AG04450 (cell line): ENCODE measurements around the gene RNASEH1. TPM values are rescaled to one million over a fixed set of nuclear protein-coding genes. Genes with fewer than 3 reads are reported as not detected.
A peak's percentile ranks its signal among the peaks of the same experiment; 100 is the strongest.
"Not testable (repeated sequence)": the region's sequence is repeated elsewhere in the genome, so short reads cannot be mapped to it uniquely, and the experiment has no call there.

Source experiments
- CTCF ChIA-PET: fragments of 300-600, 350-600 bp; formaldehyde crosslinking; extraction: SDS; loops from one replicate; lab custom pipeline; 2022; ENCODE audit warnings: antibody characterized with exemption, inconsistent platforms; lab: Charles Lee
- POLR2A ChIA-PET: fragments of 350-600 bp; formaldehyde crosslinking; extraction: SDS; loops from one replicate; lab custom pipeline; 2021; ENCODE audit warnings: antibody characterized with exemption, inconsistent platforms; lab: Yijun Ruan, JAX
- DNase-seq: peaks from one replicate; pipeline ENCODE4 v3.0.0-alpha.2; 2011; ENCODE audit warnings: low read depth, low spot score
- H3K27ac ChIP-seq: one replicate; pipeline ENCODE4 v1.5.1; 2012; ENCODE audit warnings: low read depth, low read length, control low read depth
- H3K27me3 ChIP-seq: one replicate; pipeline ENCODE4 v1.6.0; 2012; ENCODE audit warnings: low read length; ENCODE audit not compliant: control insufficient read depth, insufficient read depth
- H3K4me3 ChIP-seq: 2 replicates; pipeline ENCODE4 v1.5.1; 2011; ENCODE audit warnings: mild to moderate bottlenecking, low read depth, low read length, control low read depth
- H3K9me3 ChIP-seq: 2 replicates; pipeline ENCODE4 v1.5.1; 2012; ENCODE audit warnings: low read length; ENCODE audit not compliant: control insufficient read depth, insufficient read depth
- CTCF ChIP-seq: IDR thresholded peaks from 2 replicates; pipeline ENCODE4 v1.5.1; 2011; ENCODE audit warnings: low read depth, low read length, control low read depth, inconsistent platforms
- polyA plus RNA-seq: library from polyadenylated mRNA; depleted of rRNA; stranded (reverse); fragments of >200 nt; gene quantifications from 2 replicates; pipeline ENCODE4 v1.2.3, GENCODE V29; 2011

Gene RNASEH1
- polyA plus RNA-seq, 1 experiment, result 26.2 TPM

GRCh38 chr2:3578987-3579386 is 20.9 kb upstream of the RNASEH1 start:
- Histone ChIP-seq H3K4me3 (peak overlapping the region; percentile 36), H3K9me3 (peaks cover 6% of the 10 kb centered on the region; the same call in 1 of the 2 replicates), H3K27me3 (no peaks in the 10 kb centered on the region), H3K27ac (no peak overlapping the region)
- CTCF ChIA-PET, result interaction anchor here (0.8 to 1.4 kb wide), 2 partner anchors 73 to 155 kb away, joined by 3 to 4 read pairs; no protein-coding TSS in a partner anchor
- no peak for TF ChIP-seq CTCF
- POLR2A ChIA-PET, result no interaction called here
- no peak for DNase-seq

DNA sequence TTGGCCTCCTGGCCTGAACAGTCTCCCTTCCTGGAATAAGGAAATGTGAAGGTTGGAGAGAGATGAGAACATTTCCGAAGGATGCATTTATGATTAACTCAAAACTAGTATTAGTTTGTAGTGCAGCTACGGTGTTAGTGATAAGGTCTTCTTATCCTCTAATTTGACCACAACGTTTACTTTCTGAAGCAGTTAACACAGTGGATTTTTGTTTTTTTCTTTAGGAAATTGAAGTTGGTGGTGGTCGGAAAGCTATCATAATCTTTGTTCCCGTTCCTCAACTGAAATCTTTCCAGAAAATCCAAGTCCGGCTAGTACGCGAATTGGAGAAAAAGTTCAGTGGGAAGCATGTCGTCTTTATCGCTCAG is 18.1 kb upstream of the RNASEH1 start:
- ChIA-PET CTCF (interaction anchor here (0.6 to 1.8 kb wide), 3 partner anchors 75 to 152 kb away, joined by 3 read pairs; no protein-coding TSS in a partner anchor), POLR2A (interaction anchor here (0.9 to 2.7 kb wide), 4 partner anchors 9 to 75 kb away, joined by 3 to 17 read pairs (median 10); partner anchors contain the start of gene RNASEH1)
- not testable (repeated sequence) for DNase-seq, H3K9me3 ChIP-seq, H3K27me3 ChIP-seq
- Histone ChIP-seq H3K4me3 (peak overlapping the region; percentile 97), H3K27ac (peak overlapping the region; percentile 70)

DNA sequence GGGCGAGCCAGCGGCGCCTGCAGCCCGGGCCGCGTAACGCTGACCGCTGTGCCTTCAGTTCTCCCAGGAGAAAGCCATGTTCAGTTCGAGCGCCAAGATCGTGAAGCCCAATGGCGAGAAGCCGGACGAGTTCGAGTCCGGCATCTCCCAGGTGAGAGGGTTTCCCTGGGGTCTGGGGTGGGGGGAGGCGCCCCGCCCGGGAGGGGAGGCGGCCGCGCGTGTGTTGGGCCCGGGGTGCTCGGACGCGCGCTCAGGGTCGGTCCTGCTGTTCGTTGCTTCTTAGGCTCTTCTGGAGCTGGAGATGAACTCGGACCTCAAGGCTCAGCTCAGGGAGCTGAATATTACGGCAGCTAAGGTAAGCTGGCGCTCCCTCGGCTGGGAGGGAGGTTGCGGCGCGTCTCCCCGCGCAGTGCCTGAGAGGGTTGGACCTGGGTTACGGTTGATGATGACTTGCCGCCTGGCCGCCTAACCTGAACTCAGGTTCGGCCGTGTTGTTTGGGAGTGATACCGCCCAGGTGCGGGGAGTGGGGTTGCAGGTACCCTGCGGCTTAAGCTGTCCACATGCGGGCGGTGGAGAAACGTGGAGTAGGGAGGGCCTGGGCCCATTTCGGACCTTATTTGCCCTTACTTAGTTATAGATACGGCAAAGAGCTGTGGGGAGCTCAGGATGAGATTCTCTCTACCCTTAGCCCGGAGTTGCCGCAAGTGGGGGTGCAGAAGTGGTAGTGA is 17.6 kb upstream of the RNASEH1 start:
- no peak for TF ChIP-seq CTCF
- peak overlapping the region; percentile 70 for H3K27ac ChIP-seq
- ChIA-PET POLR2A (interaction anchor here (0.9 to 2.7 kb wide), 4 partner anchors 9 to 76 kb away, joined by 3 to 17 read pairs (median 10); partner anchors contain the start of gene RNASEH1), CTCF (interaction anchor here (0.6 to 1.8 kb wide), 3 partner anchors 75 to 152 kb away, joined by 3 read pairs; no protein-coding TSS in a partner anchor)
- peaks cover 6% of the 10 kb centered on the region; the same call in 1 of the 2 replicates for H3K9me3 ChIP-seq
- H3K4me3 ChIP-seq, result peak overlapping the region; percentile 97
- DNase-seq, result no peak
- H3K27me3 ChIP-seq, result no peaks in the 10 kb centered on the region

DNA sequence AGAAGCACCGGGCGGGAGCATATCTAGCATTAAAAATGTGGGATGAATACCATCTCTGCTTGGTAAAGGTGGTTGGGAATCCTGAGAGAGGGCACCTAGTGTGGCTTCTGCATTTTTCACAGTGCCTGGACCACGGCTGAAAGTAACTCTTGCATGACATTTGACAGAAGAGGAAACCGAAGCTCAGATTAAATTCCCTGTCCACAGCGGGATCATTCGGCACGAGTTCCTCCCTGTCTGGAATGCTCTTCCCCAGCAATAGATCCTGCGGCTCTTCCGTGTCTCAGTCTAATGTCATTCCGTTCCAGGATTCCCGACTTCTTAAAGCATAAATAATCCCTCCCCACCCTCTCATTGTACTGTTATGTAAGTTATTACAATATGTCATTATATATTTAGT is 16.0 kb upstream of the RNASEH1 start:
- no peak for DNase-seq
- H3K27me3 ChIP-seq, result no peaks in the 10 kb centered on the region
- CTCF ChIA-PET, result interaction anchor here (1.8 kb wide), 1 partner anchor 150 kb away, joined by 3 read pairs; no protein-coding TSS in a partner anchor
- POLR2A ChIA-PET, result interaction anchor here (0.9 to 2.7 kb wide), 2 partner anchors 10 to 16 kb away, joined by 4 to 14 read pairs; partner anchors contain the start of gene RNASEH1
- H3K9me3 ChIP-seq, result peaks cover 6% of the 10 kb centered on the region; the same call in 1 of the 2 replicates
- no peak overlapping the region for H3K27ac ChIP-seq
- TF ChIP-seq CTCF, result no peak
- H3K4me3 ChIP-seq, result no peak overlapping the region

DNA sequence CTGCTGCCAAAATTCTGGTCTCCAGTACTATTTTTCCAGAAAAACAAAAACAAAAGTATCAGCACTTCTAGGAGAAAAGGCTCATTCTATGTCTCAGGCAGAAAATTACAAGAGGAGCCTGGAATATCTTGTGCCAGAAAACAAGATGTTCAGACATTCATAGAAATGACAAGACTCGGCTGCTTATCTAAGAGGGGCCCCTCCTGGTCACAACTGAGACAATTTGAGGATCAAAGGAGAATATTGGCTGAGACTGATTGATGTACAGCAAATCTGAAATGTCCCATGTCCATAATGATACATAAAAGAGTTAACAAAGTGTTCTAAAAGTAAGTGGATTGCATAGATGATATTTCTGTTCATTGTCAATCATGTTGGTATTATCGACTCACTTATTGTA is 14.5 kb upstream of the RNASEH1 start:
- no peak overlapping the region for H3K27ac ChIP-seq
- H3K9me3 ChIP-seq, result peaks cover 6% of the 10 kb centered on the region; the same call in 1 of the 2 replicates
- no peak overlapping the region for H3K4me3 ChIP-seq
- ChIA-PET CTCF (no interaction called here), POLR2A (no interaction called here)
- no peaks in the 10 kb centered on the region for H3K27me3 ChIP-seq
- TF ChIP-seq CTCF, result no peak
- DNase-seq, result no peak
